Endodermal cell (in vitro differentiated cells): ENCODE measurements around the gene KCNK10. TPM values are rescaled to one million over a fixed set of nuclear protein-coding genes. Genes with fewer than 3 reads are reported as not detected.
"Not testable (repeated sequence)": the region's sequence is repeated elsewhere in the genome, so short reads cannot be mapped to it uniquely, and the experiment has no call there.

Experiments used
- DNase-seq: peaks from one replicate; pipeline ENCODE4 v3.0.0-alpha.2; 2017
- H3K27ac ChIP-seq: 2 replicates; pipeline ENCODE4 v1.5.1; 2013; ENCODE audit warnings: mild to moderate bottlenecking, low read depth, low read length, moderate library complexity
- H3K27me3 ChIP-seq: 2 replicates; pipeline ENCODE4 v1.6.1; 2013; ENCODE audit warnings: mild to moderate bottlenecking, low read length, moderate library complexity; ENCODE audit not compliant: insufficient read depth, control insufficient read depth, poor library complexity, severe bottlenecking
- H3K36me3 ChIP-seq: 2 replicates; pipeline ENCODE4 v1.7.0; 2013; ENCODE audit warnings: mild to moderate bottlenecking, low read length, moderate library complexity; ENCODE audit not compliant: control insufficient read depth, insufficient read depth
- H3K4me1 ChIP-seq: one replicate; pipeline ENCODE4 v1.7.0; 2013; ENCODE audit warnings: low read length; ENCODE audit not compliant: control insufficient read depth, insufficient read depth
- H3K4me3 ChIP-seq: 2 replicates; pipeline ENCODE4 v1.5.1; 2013; ENCODE audit warnings: mild to moderate bottlenecking, low read length, moderate library complexity
- H3K9ac ChIP-seq: 2 replicates; pipeline ENCODE4 v1.6.1; 2013; ENCODE audit warnings: mild to moderate bottlenecking, low read length, moderate library complexity; ENCODE audit not compliant: poor library complexity, severe bottlenecking; ENCODE audit errors: extremely low read depth
- H3K9me3 ChIP-seq: 2 replicates; pipeline ENCODE4 v1.6.1; 2013; ENCODE audit warnings: mild to moderate bottlenecking, low read length, moderate library complexity; ENCODE audit not compliant: control insufficient read depth
- H3K27ac Mint-ChIP-seq: 2 replicates; pipeline ENCODE4 v1.8.0; 2020; ENCODE audit warnings: mixed read lengths
- H3K27me3 Mint-ChIP-seq: 2 replicates; pipeline ENCODE4 v1.8.0; 2021; ENCODE audit warnings: mild to moderate bottlenecking, mixed read lengths; ENCODE audit not compliant: insufficient read depth
- H3K36me3 Mint-ChIP-seq: 2 replicates; pipeline ENCODE4 v1.8.0; 2020; ENCODE audit warnings: low read depth, mixed read lengths
- H3K4me1 Mint-ChIP-seq: 2 replicates; pipeline ENCODE4 v1.8.0; 2020; ENCODE audit warnings: mixed read lengths
- H3K4me3 Mint-ChIP-seq: 2 replicates; pipeline ENCODE4 v1.8.0; 2020; ENCODE audit warnings: mild to moderate bottlenecking, moderate library complexity, mixed read lengths
- H3K9me3 Mint-ChIP-seq: 2 replicates; pipeline ENCODE4 v1.8.0; 2020; ENCODE audit warnings: mild to moderate bottlenecking, mixed read lengths
- WGBS, 2 experiments: methylation state at CpG; one replicate each; pipeline versions ENCODE4 v1.1.5 to v1.1.7; 2013; ENCODE audit warnings: missing lambda C conversion rate in 2 of 2, mixed read lengths in 1 of 2; ENCODE audit not compliant: insufficient coverage in 1 of 2, insufficient read length in 1 of 2; 5-methylcytosine and 5-hydroxymethylcytosine counted together
- total RNA-seq, 2 donors: library from RNA; stranded (reverse); fragmentation: NEBNext Ultra II Directional in 1 of 2; extraction: Animal tissue kit (Norgen Biotek cat#: 25700) in 1 of 2; gene quantifications; 2 replicates in 1 of 2; 3 replicates in 1 of 2; pipeline ENCODE4 v1.2.1, GENCODE V29; 2021
- TF ChIP-seq, protein P1 (sequence below): fragments of 200-600 bp; sonication (generic); conservative IDR thresholded peaks from 2 replicates; pipeline ENCODE4 v1.5.0; 2021; ENCODE audit warnings: antibody characterized with exemption, mild to moderate bottlenecking

The KCNK10 gene
- total RNA-seq, 2 donors from 2014 or later = 0.24 to 1.8 TPM

DNA sequence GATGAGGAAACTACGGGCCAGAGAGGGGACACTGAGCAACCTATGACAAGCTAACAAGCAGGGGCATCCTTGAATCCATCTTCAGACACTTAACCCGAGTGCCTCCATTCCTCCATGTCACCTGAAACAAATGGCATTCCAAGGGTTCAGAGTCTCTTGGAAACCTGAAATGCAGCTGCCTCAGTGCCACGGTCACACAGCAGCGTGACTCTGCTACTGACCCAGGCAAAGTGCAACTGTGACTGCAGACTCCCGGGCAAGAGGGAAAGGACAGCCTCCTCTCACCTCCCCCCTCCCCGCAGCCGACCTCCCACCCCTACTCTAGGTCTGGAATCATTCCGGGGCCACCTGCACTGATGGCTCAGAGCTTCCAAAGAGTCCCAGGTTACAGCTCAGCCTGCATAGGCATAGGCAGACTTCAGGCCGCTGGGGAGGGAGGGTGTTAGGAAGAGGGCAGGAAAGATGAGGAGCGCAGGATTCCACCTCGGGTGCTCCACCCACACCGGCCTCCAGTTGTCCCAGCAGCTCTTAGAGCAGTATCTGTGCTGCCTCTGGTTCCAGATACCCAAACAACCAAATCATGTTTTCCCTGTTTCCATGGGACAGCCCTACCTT lies 53.2 kb downstream of the KCNK10 start:
- Histone ChIP-seq H3K9ac (no peak overlapping the region), H3K9me3 (no peaks in the 10 kb centered on the region), H3K27ac (no peak overlapping the region), H3K36me3 (no peaks in the 10 kb centered on the region), H3K27me3 (peaks cover 6% of the 10 kb centered on the region), H3K4me3 (no peak overlapping the region), H3K4me1 (no peaks in the 10 kb centered on the region)
- Mint-ChIP-seq H3K27me3 (peaks cover 11% of the 10 kb centered on the region), H3K9me3 (no peaks in the 10 kb centered on the region), H3K4me1 (peaks cover 4% of the 10 kb centered on the region), H3K27ac (no peak overlapping the region), H3K36me3 (no peaks in the 10 kb centered on the region), H3K4me3 (no peak overlapping the region)
- DNase-seq = no peak
- TF ChIP-seq, protein P1, sequence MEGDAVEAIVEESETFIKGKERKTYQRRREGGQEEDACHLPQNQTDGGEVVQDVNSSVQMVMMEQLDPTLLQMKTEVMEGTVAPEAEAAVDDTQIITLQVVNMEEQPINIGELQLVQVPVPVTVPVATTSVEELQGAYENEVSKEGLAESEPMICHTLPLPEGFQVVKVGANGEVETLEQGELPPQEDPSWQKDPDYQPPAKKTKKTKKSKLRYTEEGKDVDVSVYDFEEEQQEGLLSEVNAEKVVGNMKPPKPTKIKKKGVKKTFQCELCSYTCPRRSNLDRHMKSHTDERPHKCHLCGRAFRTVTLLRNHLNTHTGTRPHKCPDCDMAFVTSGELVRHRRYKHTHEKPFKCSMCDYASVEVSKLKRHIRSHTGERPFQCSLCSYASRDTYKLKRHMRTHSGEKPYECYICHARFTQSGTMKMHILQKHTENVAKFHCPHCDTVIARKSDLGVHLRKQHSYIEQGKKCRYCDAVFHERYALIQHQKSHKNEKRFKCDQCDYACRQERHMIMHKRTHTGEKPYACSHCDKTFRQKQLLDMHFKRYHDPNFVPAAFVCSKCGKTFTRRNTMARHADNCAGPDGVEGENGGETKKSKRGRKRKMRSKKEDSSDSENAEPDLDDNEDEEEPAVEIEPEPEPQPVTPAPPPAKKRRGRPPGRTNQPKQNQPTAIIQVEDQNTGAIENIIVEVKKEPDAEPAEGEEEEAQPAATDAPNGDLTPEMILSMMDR = no peak
- 78 to 84% methylated on average over 7 to 12 of the region's 12 CpGs for WGBS, 2 experiments

DNA sequence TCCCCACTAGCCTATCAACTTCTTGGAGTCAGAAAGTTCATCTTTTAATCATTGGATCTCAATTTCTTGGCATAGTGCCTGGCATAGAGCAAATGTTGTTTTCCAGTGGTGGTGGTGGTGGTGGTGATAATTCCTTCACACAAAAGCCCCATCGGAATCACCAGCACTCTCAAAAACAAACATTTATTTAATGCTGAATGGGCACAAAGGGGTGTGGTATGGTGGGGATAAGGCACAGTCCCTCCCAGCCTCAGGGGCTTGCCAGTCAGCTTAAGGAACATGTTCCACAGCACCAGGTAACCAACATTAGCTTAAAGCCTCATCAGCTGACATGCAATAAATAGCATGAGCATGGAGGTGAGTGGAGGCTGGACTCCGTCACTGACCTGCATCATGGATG lies 56.6 kb downstream of the KCNK10 start:
- H3K4me1 Mint-ChIP-seq = peaks cover 10% of the 10 kb centered on the region
- H3K36me3 Mint-ChIP-seq = no peaks in the 10 kb centered on the region
- no peak overlapping the region for H3K4me3 Mint-ChIP-seq
- Histone ChIP-seq H3K27ac (no peak overlapping the region), H3K36me3 (no peaks in the 10 kb centered on the region), H3K4me3 (no peak overlapping the region), H3K27me3 (peaks cover 6% of the 10 kb centered on the region), H3K9me3 (no peaks in the 10 kb centered on the region), H3K9ac (no peak overlapping the region), H3K4me1 (no peaks in the 10 kb centered on the region)
- DNase-seq = no peak
- H3K27ac Mint-ChIP-seq = no peak overlapping the region
- H3K27me3 Mint-ChIP-seq = peaks cover 16% of the 10 kb centered on the region
- H3K9me3 Mint-ChIP-seq = no peaks in the 10 kb centered on the region
- 94 to 100% methylated on average over 1 of the region's 2 CpGs for WGBS, 2 experiments
- TF ChIP-seq, protein P1 = no peak

DNA sequence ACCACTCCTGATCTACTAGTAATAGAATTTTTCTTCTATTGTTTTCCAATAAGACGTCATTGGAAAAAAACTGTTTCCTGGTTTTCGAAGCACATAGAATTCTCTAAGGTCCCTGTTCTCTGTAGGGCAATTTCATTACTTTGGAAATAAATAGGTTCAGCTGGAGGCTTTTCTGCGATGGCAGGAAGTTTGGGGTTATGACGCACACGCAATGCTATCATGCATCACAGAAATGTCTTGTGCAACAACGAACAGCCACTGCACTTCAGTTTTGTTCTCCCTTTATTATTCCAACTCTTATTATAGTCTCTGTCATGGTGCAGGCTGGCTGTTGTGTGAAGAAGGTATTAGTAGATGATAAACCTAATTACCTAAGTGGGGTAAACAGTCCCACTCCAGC lies 59.0 kb downstream of the KCNK10 start:
- Mint-ChIP-seq H3K9me3 (no peaks in the 10 kb centered on the region), H3K27ac (no peak overlapping the region), H3K4me1 (peaks cover 6% of the 10 kb centered on the region), H3K27me3 (peaks cover 12% of the 10 kb centered on the region), H3K4me3 (no peak overlapping the region), H3K36me3 (no peaks in the 10 kb centered on the region)
- Histone ChIP-seq H3K27ac (no peak overlapping the region), H3K4me3 (no peak overlapping the region), H3K4me1 (no peaks in the 10 kb centered on the region), H3K9me3 (no peaks in the 10 kb centered on the region), H3K9ac (no peak overlapping the region), H3K27me3 (peaks cover 6% of the 10 kb centered on the region), H3K36me3 (no peaks in the 10 kb centered on the region)
- WGBS, 2 experiments = 93 to 94% methylated on average over 5 to 6 of the region's 6 CpGs
- TF ChIP-seq, protein P1 = no peak
- no peak for DNase-seq

DNA sequence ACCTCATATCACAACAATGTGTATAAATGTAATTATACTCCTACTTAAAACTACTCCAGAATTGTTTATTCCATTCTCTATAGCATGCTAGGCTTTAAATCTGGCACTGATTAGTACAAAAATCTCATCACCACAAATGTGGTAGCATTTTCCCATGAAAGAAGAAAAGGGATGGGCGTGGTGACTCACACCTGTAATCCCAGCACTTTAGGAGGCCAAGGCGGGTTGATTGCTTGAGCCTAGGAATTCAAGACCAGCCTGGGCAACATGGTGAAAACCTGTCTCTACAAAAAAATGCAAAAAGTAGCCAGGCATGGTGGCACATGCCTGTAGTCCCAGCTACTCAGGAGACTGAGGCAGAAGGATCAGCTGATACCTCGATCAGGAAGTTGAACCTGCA lies 61.8 kb downstream of the KCNK10 start:
- H3K36me3 Mint-ChIP-seq, H3K9me3 Mint-ChIP-seq, H3K4me1 Mint-ChIP-seq, H3K36me3 ChIP-seq, H3K27me3 ChIP-seq, H3K27ac ChIP-seq, H3K27ac Mint-ChIP-seq, H3K4me1 ChIP-seq, DNase-seq, H3K9ac ChIP-seq, H3K9me3 ChIP-seq, H3K4me3 Mint-ChIP-seq, H3K4me3 ChIP-seq: not testable (repeated sequence)
- WGBS, 2 experiments = 89 to 92% methylated on average over 1 to 3 of the region's 3 CpGs
- peaks cover 14% of the 10 kb centered on the region for H3K27me3 Mint-ChIP-seq
